ENCODE measurements around the gene PA2G4.

PA2G4 gene

GRCh38 chr12:56127485-56127887 lies 23.1 kb downstream of the PA2G4 start:
- DNase-seq, result no peak

DNA sequence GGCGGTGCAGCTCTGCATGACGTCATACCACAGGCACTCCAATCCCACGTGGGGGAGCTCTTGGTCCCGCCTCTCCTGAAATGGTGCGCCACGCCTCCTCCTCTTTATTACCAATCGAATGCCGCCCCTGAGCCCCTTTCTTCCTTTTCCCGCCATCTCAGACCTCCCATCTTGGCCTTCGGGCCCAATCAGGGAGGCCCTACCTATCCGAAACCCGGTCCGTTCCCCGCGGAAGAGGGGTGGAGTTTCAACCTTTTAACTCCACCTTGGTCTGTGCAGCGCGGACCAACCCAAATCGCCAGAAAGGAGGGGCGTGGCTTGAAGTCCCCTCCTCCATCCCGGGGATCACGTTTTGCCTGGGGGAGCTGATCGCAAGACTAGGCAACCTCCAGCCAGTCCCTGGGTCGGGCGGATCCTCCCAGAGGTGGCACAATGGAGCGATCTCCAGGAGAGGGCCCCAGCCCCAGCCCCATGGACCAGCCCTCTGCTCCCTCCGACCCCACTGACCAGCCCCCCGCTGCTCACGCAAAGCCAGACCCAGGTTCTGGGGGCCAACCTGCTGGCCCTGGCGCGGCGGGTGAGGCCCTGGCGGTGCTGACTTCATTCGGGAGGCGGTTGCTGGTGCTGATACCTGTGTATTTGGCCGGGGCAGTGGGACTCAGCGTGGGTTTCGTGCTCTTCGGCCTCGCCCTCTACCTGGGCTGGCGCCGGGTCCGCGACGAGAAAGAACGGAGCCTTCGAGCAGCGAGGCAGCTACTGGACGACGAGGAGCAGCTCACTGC lies 23.7 kb downstream of the PA2G4 start, which contains the start of gene ESYT1:
Gene ESYT1, plus strand, starts transcription at position 380 of the 782 bp plus-strand sequence. Its CDS starts 53 bp downstream, at position 433.
- peak; percentile 94 for DNase-seq

GRCh38 chr12:56128670-56129205 lies 24.4 kb downstream of the PA2G4 start:
- DNase-seq, result no peak

GRCh38 chr12:56129206-56129941 lies 25.0 kb downstream of the PA2G4 start:
- DNase-seq, result peak; percentile 29

DNA sequence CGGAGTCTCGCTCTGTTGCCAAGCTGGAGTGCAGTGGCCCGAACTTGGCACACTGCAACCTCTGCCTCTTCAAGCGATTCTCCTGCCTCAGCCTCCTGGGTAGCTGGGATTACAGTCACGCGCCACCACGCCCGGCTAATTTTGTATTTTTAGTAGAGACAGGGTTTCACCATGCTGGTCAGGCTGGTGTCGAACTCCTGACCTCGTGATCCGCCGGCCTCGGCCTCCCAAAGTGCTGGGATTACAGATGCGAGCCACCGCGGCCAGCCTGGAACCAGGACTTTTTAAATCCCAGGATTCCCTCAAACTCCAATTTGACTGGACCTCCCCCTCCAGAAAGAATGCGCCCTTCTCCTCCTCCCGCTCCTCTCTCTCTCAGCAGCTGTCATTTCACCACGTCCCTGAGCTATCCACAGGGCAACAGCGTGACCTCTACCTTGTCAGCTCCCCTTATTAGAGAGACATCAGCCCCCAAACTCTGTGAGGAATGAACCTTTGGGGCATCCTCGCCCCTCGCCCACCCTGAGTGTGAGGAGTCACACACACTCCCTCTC lies 25.7 kb downstream of the PA2G4 start:
- no peak for DNase-seq

DNA sequence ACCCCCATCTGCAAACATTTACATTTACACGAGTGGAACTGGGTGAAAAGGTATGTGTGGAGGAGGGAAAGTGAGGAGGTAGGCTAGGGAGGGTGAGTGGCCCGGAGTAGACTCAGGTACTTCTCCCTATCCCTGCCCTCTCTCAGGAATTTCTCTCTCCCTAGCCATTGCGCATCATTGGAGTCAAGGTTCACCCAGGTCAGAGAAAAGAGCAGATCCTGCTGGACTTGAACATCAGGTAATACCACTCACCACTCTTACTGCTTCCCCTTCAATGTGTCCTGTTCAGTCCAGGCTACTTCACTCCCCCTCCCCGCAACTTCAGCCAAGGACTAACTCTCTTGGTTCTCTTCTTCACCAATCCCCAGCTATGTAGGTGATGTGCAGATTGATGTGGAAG lies 26.5 kb downstream of the PA2G4 start:
- DNase-seq, result no peak

DNA sequence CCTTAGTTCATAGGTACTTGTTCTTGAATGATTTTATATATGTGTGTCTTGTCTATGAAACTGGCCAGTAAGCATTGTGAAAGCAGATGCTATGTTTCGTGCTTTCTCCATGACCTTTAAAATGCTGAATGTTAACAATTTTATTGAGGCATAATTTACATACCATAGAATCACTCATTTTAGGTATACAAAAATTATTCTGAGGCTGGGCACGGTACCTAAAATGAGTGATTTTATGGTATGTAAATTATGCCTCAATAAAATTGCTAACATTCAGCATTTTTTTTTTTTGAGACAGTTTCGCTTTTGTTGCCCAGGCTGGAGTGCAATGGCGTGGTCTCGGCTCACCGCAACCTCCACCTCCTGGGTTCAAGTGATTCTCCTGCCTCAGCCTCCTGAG lies 30.5 kb downstream of the PA2G4 start:
- no peak for DNase-seq

- no peak for DNase-seq
Measured at GRCh38 chr12:56137853-56138571, 33.7 kb downstream of the PA2G4 start.

DNA sequence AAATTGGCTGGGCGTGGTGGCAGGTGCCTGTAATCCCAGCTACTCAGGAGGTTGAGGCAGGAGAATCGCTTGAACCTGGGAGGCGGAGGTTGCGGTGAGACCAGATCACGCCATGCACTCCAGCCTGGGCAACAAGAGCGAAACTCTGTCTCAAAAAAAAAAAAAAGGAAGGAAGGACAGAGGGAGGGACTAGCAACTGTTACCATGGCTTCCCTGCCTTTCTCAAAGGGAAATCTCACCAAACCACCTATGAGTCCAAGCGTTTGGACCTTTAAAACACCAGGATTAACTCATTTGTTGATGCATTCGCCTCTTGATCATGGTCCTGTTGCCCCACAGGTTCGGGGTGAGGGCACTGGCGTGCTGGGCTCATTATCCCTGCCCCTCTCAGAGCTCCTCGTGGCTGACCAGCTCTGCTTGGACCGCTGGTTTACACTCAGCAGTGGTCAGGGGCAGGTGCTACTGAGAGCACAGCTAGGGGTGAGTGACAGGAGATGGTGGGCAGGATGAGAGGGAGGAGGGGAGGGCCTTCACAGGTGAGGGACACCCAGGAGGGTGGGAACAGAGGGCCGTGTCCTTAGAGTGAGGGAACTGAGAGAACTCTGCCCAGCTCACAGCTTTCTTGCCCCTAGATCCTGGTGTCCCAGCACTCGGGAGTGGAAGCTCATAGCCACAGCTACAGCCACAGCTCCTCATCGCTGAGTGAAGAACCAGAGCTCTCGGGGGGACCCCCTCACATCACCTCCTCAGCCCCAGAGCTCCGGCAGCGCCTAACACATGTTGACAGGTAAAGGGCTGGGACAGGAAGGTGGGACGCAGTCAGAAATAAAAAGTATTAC lies 37.8 kb downstream of the PA2G4 start:
- no peak for DNase-seq

DNA sequence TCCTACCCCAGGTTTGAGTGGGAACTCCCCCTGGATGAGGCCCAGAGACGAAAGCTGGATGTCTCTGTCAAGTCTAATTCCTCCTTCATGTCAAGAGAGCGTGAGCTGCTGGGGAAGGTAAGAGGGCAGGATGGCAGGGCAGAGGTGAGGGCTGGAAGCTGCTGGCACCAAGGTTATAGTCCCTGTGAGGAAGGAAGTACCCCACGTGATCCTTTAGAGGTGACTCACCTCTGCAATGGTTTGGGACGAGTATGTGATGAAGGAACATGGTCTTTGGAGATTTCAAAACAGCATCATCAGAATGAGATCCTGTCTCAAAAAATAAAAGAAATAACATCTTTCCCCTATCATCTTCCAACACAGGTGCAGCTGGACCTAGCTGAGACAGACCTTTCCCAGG lies 38.9 kb downstream of the PA2G4 start:
- no peak for DNase-seq

GRCh38 chr12:56143870-56144269 lies 39.5 kb downstream of the PA2G4 start:
- no peak for DNase-seq

- DNase-seq, result no peak
Measured at GRCh38 chr12:56145217-56145616, 40.9 kb downstream of the PA2G4 start.

DNA sequence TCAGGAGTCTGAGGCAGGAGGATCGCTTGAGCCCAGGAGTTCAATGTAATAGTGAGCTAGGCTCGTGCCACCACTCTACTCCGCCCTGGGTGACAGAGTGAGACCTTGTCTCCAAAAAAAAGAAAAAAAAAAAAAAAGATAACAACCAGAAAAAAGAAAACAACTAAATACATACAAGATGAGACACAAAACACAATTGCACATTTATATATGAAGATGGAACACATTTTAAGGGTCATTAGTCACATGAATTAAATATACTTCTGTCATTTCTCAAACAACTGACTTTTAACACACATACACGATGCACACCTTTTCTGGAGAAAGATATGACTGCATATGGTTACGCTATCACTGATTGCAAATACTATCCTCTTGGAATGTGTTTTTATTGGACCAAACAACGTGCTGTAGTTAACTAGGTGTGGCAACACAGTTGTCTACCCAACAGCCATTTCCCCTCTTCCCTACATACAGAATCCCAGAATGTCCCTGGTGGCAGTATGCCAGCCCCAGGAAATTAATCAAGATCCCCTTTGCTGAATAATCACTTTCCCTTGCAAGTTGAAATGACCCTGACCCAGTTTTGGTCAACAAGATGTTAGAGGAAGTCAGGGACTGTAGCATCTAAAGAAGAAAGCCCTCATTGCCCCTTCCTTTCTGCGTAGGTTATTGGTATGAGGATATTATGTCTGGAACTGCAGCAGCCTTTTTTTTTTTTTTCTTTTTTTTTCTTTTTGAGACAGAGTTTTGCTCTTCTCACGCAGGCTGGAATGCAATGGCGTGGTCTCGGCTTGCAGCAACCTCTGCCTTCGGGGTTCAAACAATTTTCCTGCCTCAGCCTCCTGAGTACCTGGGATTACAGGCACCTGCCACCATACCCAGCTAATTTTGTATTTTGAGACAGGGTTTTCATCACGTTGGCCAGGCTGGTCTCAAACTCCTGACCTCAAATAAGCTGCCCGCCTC lies 42.4 kb downstream of the PA2G4 start:
- no peak for DNase-seq

- DNase-seq, result no peak
Measured at GRCh38 chr12:56150563-56150962, 46.2 kb downstream of the PA2G4 start.

DNA sequence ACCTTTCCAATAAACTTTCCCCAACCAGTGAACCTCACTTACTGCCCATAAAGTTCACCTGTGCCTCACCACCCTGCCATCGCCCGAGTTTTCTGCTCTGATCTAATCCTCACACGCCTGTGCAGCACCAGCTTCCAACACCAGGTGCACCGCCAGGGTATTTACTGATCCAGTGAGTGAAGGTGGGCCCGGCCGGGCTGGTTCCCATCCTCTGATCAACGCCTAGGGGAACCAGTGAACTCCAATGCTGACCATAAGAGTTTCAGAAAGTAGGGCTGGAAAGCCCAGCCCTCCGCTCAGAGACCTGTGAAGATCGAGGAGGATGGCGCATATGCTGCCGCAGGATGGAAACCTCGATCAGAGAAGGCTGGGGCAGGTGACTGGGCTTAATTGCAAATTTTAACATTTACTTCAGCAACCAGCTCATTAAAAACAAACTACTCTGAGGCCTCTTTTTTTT lies 47.3 kb downstream of the PA2G4 start:
- DNase-seq, result peak; percentile 42

GRCh38 chr12:56152132-56152755 lies 47.9 kb downstream of the PA2G4 start, which contains the start of gene MYL6B:
TSS of gene MYL6B (plus strand) at chr12:56152587. CDS start at chr12:56153919, 1,332 bp downstream.
- DNase-seq, result peak; percentile 78

GRCh38 chr12:56152756-56153677 lies 48.7 kb downstream of the PA2G4 start:
- DNase-seq, result no peak

- no peak for DNase-seq
Measured at GRCh38 chr12:56153678-56154065, 49.3 kb downstream of the PA2G4 start.

DNA sequence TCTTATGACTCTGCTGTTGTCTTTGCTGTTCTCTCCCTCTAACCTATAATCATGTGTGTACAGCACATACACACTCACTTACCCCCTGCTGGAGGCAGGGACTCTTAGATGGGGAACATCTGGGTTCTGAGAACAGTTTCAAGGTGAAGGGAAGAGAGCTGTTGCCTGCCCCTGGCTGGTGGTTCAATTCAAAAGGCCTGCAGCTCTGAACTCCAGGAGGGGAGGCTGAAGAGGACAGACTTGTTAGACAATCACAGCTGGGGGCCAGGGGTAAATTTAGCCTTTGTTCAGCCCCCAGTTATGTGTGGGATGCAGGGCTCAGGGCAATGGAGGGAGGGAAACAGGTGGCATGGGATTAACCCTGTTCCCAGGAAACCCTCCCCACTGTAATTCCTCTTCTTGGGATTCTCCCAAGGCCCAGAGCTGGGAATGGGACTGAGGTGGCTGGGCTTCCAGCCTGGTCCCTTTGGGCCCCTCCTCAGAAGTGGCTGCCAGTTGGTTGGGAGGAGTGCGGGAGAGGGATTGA lies 50.0 kb downstream of the PA2G4 start:
- DNase-seq, result no peak

Measured in NCI-H1105 treated with DMSO at 0.1 percent for 48 hours (cell line).